Breast epithelium (tissue), 4 donors: Measurements from ENCODE around the gene WDR90. TPM values are rescaled to one million over a fixed set of nuclear protein-coding genes. Genes with fewer than 3 reads are reported as not detected.

Experiments used
- DNase-seq, 2 donors: peaks; one replicate each; pipeline ENCODE4 v3.0.0-alpha.2; 2019; ENCODE audit warnings: low spot score in 2 of 2
- H3K27ac ChIP-seq, 2 donors: fragments of 200-600 bp; sonication (generic) in 1 of 2; one replicate each; pipeline ENCODE4 v1.5.1; 2016 to 2019; ENCODE audit warnings: mild to moderate bottlenecking in 1 of 2
- H3K27me3 ChIP-seq, 2 donors: fragments of 200-600 bp; sonication (generic) in 1 of 2; one replicate each; pipeline versions ENCODE4 v1.5.1 to v1.6.0; 2017 to 2019; ENCODE audit warnings: control low read depth in 1 of 2, mild to moderate bottlenecking in 1 of 2
- H3K36me3 ChIP-seq: fragments of 200-600 bp; one replicate; pipeline ENCODE4 v1.5.1; 2019
- H3K4me1 ChIP-seq, 2 donors: fragments of 200-600 bp; sonication (generic); one replicate each; pipeline ENCODE4 v1.5.1; 2016 to 2019; ENCODE audit warnings: control low read depth in 1 of 2
- H3K4me3 ChIP-seq, 3 donors: fragments of 200-600 bp; sonication (generic); 1 replicate in 2 of 3; 2 replicates in 1 of 3; pipeline ENCODE4 v1.5.1; 2016 to 2019; ENCODE audit warnings: mild to moderate bottlenecking in 3 of 3, moderate library complexity in 2 of 3
- H3K9me3 ChIP-seq, 2 donors: fragments of 200-600 bp; sonication (generic) in 1 of 2; one replicate each; pipeline ENCODE4 v1.5.1; 2016 to 2019; ENCODE audit warnings: control low read depth in 1 of 2
- CTCF ChIP-seq, 3 donors: fragments of 450-650 bp; IDR thresholded peaks; one replicate each; pipeline ENCODE4 v1.5.1; 2016 to 2017; ENCODE audit warnings: antibody characterized with exemption in 3 of 3, mild to moderate bottlenecking in 3 of 3, moderate library complexity in 3 of 3
- POLR2A ChIP-seq: fragments of 450-650 bp; IDR thresholded peaks from one replicate; pipeline ENCODE4 v1.6.1; 2016; ENCODE audit warnings: antibody characterized with exemption, mild to moderate bottlenecking, moderate library complexity
- POLR2AphosphoS5 ChIP-seq, 3 donors: sonication (generic); formaldehyde crosslinking; IDR thresholded peaks; one replicate each; pipeline ENCODE4 v1.6.1; 2017; ENCODE audit warnings: antibody characterized with exemption in 3 of 3
- intact Hi-C: fragments of 100-400 bp; cut with DNase I; formaldehyde crosslinking; loops from one replicate; pipeline ENCODE4 v1.15.1; 2023; ENCODE audit warnings: low total_unique reads
- total RNA-seq, 3 donors: library from RNA; depleted of rRNA; stranded (reverse); fragments of >200 nt; gene quantifications; one replicate each; pipeline ENCODE4 v1.1.0, GENCODE V29; 2016

WDR90 gene
- total RNA-seq, 3 donors from 2014 or later: 9.6 to 26.9 (median 22.7) TPM

GRCh38 chr16:636206-637080 is 12.7 kb upstream of the WDR90 start, which contains the start of gene METTL26:
TSS of gene METTL26 (minus strand) at chr16:636305. CDS start at chr16:636290, 15 bp downstream.
- H3K36me3 ChIP-seq: no peaks in the 10 kb centered on the region
- H3K4me1 ChIP-seq: peaks cover 0 to 3% of the 10 kb centered on the region in 2 donors
- H3K9me3 ChIP-seq: no peaks in the 10 kb centered on the region
- H3K27me3 ChIP-seq: no peaks in the 10 kb centered on the region
- intact Hi-C loops: no loop called here
- DNase-seq: peak; percentile 91 to 94
- H3K4me3 ChIP-seq: peak within 1 kb of the TSS; percentile 79 to 90 (median 87)
- TF ChIP-seq POLR2AphosphoS5 (IDR thresholded peaks at IDR 0.05): peak; percentile 68 to 85 (median 76)
- TF ChIP-seq POLR2A: no peak
- TF ChIP-seq CTCF (IDR thresholded peaks at IDR 0.05): peak in 1 of 3 donors; percentile 25
- peak within 1 kb of the TSS; percentile 93 to 95 for H3K27ac ChIP-seq

- H3K4me3 ChIP-seq: peak overlapping the region; percentile 79 to 90 (median 87)
- H3K36me3 ChIP-seq: no peaks in the 10 kb centered on the region
- peaks cover 0 to 3% of the 10 kb centered on the region in 2 donors for H3K4me1 ChIP-seq
- peak overlapping the region; percentile 93 to 95 for H3K27ac ChIP-seq
- no peaks in the 10 kb centered on the region for H3K9me3 ChIP-seq
- no peak for TF ChIP-seq POLR2AphosphoS5 (IDR thresholded peaks at IDR 0.05)
- no peak for TF ChIP-seq POLR2A
- TF ChIP-seq CTCF (IDR thresholded peaks at IDR 0.05): no peak
- H3K27me3 ChIP-seq: no peaks in the 10 kb centered on the region
- peak; percentile 85 to 96 for DNase-seq
- intact Hi-C loops: no loop called here
These were observed 11.8 kb upstream of the WDR90 start for GRCh38 chr16:637081-638018.

GRCh38 chr16:638034-638543 is 11.1 kb upstream of the WDR90 start:
- no peak for DNase-seq
- H3K36me3 ChIP-seq: no peaks in the 10 kb centered on the region
- peak overlapping the region in 1 of 2 donors; percentile 69 for H3K27ac ChIP-seq
- peak overlapping the region in 1 of 3 donors; percentile 87 for H3K4me3 ChIP-seq
- intact Hi-C loops: no loop called here
- H3K9me3 ChIP-seq: no peaks in the 10 kb centered on the region
- H3K4me1 ChIP-seq: peaks cover 0 to 8% of the 10 kb centered on the region in 2 donors
- no peak for TF ChIP-seq POLR2AphosphoS5 (IDR thresholded peaks at IDR 0.05)
- TF ChIP-seq CTCF (IDR thresholded peaks at IDR 0.05): no peak
- no peak for TF ChIP-seq POLR2A
- no peaks in the 10 kb centered on the region for H3K27me3 ChIP-seq

- Histone ChIP-seq H3K9me3 (no peaks in the 10 kb centered on the region), H3K27me3 (no peaks in the 10 kb centered on the region), H3K36me3 (no peaks in the 10 kb centered on the region), H3K4me3 (no peak overlapping the region), H3K4me1 (peaks cover 0 to 10% of the 10 kb centered on the region in 2 donors), H3K27ac (peak overlapping the region in 1 of 2 donors; percentile 69)
- intact Hi-C loops: no loop called here
- no peak for DNase-seq
- TF ChIP-seq CTCF (IDR thresholded peaks at IDR 0.05) (no peak), POLR2AphosphoS5 (IDR thresholded peaks at IDR 0.05) (no peak), POLR2A (no peak)
These were observed 10.3 kb upstream of the WDR90 start for GRCh38 chr16:638836-639235.
